NCI-H524 (cell line): ENCODE results near the gene FMN1.

Source experiments
- DNase-seq, 2 experiments: peaks; one replicate each; lab custom pipeline; 2025; lab: John Stamatoyannopoulos, UW

FMN1 gene, protein sequence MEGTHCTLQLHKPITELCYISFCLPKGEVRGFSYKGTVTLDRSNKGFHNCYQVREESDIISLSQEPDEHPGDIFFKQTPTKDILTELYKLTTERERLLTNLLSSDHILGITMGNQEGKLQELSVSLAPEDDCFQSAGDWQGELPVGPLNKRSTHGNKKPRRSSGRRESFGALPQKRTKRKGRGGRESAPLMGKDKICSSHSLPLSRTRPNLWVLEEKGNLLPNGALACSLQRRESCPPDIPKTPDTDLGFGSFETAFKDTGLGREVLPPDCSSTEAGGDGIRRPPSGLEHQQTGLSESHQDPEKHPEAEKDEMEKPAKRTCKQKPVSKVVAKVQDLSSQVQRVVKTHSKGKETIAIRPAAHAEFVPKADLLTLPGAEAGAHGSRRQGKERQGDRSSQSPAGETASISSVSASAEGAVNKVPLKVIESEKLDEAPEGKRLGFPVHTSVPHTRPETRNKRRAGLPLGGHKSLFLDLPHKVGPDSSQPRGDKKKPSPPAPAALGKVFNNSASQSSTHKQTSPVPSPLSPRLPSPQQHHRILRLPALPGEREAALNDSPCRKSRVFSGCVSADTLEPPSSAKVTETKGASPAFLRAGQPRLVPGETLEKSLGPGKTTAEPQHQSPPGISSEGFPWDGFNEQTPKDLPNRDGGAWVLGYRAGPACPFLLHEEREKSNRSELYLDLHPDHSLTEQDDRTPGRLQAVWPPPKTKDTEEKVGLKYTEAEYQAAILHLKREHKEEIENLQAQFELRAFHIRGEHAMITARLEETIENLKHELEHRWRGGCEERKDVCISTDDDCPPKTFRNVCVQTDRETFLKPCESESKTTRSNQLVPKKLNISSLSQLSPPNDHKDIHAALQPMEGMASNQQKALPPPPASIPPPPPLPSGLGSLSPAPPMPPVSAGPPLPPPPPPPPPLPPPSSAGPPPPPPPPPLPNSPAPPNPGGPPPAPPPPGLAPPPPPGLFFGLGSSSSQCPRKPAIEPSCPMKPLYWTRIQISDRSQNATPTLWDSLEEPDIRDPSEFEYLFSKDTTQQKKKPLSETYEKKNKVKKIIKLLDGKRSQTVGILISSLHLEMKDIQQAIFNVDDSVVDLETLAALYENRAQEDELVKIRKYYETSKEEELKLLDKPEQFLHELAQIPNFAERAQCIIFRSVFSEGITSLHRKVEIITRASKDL (N-terminal part only)

DNA sequence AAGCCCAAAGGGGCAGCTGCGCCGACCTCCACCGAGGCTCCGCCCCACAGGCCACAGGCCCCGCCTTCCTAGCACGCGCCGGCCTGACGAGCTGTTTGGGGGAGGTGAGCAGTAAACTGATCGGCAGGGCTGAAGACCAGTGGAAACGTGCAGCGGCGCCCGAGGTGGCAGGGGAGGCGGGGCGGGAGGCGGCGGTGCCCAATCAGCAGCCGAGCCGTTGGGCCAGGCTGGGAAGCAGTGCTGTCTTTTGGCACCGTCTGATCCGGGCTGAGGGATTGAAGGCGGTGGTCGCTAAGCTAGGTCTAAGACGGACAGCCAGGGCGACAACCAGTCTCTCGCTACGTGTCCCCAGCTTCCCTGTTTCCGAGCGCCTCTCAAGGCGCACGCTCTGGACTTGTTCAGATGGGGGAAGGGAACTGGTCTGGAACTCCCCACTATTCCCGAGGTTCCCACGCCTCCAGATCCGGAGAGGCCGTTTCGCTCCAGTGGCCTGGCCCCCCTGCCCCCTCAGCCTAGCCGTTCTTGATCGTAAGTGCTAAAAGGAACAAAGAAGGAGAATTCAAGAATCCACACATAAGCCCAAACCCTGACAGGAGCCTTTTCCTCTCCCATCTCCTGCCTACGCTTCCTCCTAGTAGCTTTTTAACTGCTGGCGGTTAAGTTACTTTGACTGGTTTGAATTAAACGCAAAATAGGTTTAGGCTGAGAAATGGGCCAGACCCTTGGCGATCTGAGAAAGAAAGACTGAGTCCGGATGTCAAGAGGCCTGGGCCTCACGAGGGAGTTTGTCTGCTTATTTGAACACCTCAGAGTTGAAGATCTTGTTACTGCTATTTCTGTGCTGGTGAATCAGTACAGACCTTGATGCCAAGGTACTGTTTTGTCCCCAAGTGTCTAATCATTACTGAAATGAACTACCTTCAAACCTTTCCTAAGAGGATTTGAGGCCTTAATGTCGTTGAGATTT, at the start of gene FMN1:
TSS of gene FMN1 (minus strand) at position 11 of the 967 bp plus-strand sequence. CDS start 39,800 bp downstream, outside the sequence.
- peak; percentile 94 to 95 for DNase-seq

DNA sequence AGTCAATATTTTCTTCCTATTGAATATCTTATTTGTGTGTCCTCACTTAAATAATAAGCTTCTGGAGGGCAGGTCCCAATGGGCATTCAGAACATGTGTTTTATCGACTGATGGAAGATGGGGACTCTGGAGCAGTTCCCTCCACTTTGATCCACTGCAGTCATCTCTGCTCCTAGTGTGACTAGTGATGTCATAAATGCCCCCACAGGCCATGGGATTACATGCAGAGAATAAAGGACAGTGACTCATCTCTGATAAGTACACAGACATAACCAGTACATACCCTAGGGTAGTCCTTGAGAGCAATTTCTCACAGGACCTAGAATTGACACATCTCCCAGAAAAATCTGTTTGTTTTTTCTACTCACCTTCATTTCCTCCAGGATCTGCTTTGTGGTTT, 49.4 kb upstream of the FMN1 start:
- no peak for DNase-seq

DNA sequence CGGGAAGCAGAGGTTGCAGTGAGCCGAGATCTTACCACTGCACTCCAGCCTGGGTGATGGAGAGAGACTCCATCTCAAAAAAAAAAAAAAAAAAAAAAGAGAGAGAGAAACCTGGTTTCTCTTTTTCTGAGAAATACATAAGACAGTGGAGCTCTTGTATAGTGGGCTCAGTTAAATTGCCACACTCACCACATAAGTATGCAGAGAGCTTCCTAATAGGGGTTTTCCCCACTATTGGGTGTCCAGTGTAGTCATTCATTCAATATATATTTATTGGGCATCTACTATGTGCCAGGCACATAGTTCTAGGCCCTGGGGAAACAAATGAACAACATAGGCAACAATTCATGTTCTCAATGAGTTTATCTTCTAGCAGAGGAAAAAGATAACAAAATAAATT, 48.9 kb upstream of the FMN1 start:
- DNase-seq: no peak

DNA sequence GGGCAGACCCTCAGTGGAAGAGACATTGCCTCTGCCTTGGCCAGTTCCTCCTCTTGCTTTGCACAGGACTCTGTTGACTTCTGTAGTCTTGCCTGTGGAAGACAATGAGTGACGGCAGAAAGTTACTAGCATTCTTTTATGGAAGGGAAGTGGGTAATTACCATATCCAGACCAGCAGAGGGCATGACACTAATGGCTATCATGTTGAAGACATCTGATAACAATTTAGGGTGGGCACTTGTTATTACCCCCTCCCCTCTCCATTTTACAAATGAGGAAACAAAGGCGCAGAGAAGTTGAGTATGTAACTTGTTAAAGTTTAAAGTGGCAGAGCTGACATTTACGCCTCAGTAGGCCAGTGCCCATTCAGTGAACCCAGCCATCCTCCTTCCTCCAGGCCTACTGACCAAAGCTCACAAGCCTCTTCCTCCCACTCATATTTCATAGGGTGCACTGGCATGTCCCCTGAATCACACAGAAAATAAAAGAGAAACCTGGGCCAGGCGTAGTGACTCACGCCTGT, 48.2 kb upstream of the FMN1 start:
- peak in 1 of 2 experiments; percentile 5 for DNase-seq

DNA sequence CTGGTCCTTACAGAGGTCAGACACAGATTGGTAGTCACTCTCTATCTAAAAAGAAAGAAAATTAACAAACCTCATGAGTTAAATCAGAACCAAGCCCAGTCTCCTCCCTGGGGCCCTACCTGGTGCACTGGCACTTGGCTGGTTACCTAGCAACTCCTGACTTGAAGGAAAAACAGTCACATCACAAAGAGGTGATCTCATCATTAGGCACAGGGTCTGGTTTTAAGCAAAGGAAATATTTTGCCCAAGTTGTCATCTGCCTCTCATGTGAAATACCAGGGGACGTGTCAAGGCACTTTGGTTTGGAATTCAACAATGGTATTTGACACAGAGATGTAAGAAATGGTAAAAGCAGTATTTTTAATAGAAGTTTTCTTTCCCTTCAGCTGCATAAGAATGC, 47.7 kb upstream of the FMN1 start:
- no peak for DNase-seq

DNA sequence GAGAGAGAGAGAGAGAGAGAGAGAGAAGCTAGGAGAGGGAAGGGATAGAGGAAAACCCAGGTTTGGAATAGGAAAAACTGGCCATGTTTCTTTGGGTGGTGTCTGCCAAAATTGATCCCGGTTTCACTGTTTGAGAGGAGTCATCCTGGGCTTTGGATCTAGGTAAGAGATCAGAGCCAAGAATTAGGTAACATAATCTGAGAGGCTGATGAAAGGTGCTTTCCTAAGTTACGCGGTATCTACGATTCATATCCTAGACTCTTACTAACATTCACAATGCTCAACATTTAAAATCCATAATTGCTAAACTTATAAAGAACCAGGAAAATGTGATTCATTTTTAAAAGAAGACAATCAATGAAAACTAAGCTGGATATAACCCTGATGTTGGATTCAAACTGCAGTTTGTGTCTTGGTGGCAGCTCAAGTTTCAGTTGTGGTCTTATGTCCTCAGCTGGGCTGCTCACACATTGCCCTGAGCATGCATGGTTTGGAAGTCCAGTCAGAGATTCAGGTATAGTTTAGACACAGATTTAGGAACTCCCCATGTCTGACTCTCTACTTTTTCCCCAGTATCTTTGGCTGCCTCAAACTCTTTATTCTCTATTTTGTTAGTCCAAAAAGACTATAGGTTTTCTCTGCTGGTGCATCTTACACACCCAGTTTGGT, 42.5 kb upstream of the FMN1 start:
- no peak for DNase-seq

DNA sequence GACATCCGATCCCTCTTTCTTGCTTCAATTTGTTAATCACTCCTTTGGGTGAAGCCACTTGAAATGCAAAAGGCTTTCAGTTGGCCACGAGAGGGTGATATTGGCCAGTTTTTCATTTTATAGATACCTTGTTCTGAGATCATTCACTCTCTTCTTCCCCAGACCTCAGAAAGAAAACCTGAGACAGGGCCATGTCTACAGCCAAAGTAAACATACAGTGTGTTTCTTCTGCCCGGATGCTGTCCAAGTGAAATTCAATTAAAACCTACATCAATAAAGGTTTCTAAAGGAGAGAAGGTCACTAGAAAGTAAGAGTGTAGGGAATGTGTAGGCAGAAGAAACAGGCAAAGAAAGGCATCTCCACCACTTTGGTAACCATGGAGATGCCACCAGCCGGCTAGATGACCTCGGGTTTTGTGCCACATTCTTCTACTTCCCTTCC, 39.5 kb upstream of the FMN1 start:
- peak; percentile 9 to 75 for DNase-seq

DNA sequence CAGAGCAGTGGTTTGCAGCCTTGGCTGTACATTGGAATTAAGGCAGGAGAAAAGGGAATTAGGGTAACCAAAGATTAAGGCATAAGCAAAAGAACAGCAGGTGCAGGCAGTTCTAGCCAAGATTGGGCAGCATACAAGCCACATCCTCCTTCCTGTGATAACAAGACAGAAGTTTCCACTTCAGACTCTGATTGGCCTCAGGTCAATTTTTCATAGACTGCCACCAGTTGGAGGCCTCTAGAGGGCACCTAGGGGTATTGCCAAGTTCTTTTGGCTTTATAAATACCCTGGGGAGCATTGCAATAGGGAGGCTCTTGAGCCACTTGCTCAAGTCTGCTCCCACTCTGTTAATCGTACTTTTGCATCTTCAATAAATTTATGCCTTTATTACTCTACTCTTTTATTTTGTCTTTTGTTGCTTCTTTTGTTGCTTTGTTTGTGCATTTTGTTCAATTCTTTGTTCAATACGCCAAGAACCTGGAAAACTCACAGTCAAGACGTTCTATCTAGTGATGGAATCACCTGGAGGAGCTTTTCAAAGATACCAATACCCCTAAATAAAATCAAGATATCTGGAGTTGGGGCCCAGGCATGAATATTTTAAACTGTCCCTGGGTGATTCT, 32.2 kb upstream of the FMN1 start:
- peak; percentile 89 to 94 for DNase-seq

DNA sequence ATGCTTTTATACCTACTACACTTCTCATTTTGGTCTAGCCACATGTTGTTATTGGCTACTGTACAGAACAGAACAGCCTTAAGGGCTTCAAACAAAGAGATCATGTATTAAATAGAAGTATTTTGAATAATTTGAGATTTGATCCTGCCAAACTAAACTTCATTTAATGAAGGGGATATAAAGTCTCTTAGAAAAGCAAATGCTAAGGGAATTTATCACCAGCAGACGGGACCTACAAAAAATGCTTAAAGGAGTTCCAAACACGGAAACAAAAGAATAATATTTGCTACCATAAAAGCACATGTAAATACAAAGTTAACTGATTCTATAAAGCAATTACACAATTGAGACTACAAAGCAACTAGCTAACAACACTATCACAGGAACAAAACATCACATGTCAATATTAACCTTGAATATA, 23.6 kb upstream of the FMN1 start:
- DNase-seq: no peak

DNA sequence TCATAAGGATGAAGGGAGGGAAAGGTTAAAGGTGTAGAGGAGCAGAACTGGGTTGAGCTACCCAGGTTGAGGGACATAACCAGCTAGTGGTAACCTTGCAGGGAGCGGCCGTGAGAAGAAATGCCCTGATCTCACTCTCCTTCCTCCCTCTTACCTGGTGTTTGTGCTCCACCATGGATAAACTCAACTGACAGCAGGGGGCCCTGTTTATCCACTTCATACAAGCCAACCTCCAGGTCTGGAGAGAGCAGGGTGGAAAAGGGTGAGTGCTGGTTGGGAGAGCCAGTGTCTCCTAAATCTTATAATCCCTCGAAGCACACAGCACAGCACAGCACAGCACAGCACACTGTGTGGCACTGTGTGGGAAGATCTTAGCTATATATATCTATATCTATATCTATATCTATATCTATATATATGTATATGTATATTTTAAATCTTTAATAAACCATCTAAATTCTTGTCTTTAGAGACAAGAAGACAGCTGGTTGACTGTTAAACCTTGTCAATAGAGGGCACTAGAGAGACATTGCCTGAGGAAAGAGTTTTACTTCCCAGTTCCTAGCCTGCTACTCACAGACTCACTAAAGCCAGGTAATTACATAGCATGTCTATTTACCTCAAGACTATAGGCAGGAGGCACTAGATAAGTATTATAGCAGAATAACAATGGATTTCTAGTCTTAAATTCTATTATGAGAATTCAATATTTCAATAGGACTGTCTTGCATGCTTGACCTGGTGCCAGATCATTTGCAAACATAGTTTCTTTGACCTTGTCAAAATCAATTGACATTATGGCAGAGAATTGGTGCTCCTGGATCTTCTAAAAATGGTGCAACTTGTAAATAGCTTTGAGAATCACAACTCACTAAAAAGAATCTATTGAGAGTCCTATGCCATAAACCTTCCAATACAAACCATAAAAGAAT, 21.7 kb upstream of the FMN1 start:
- DNase-seq: peak in 1 of 2 experiments; percentile 45

DNA sequence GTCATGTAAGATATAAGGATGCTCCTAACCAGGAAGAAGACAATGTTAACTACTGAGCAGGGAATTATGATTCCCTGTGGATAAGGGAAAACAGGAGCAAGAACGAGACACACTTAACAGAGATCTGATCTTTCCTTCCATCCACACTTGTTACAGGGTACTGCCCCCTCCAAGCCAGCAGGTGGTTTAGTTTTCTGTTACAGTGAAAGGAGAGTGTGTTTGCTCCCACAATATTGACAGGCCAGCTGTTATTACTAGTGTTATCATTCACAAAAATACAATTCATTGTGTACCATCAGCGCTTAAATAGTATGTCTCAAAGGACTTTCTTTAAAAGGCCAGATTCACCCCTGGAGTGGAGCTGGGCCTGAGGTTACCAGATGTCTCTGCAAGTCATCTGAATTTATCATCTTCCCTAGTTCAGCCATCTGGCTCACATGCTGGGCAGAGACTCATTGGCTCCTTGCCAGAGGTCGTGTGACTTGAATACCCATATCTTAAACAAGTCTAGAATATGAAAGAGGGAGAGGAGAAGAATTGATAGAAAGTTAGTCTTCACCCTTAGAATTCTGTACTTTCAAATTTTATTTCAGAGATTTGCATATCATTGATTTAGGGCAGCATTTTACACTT, 16.8 kb upstream of the FMN1 start:
- DNase-seq: peak; percentile 98 to 99

DNA sequence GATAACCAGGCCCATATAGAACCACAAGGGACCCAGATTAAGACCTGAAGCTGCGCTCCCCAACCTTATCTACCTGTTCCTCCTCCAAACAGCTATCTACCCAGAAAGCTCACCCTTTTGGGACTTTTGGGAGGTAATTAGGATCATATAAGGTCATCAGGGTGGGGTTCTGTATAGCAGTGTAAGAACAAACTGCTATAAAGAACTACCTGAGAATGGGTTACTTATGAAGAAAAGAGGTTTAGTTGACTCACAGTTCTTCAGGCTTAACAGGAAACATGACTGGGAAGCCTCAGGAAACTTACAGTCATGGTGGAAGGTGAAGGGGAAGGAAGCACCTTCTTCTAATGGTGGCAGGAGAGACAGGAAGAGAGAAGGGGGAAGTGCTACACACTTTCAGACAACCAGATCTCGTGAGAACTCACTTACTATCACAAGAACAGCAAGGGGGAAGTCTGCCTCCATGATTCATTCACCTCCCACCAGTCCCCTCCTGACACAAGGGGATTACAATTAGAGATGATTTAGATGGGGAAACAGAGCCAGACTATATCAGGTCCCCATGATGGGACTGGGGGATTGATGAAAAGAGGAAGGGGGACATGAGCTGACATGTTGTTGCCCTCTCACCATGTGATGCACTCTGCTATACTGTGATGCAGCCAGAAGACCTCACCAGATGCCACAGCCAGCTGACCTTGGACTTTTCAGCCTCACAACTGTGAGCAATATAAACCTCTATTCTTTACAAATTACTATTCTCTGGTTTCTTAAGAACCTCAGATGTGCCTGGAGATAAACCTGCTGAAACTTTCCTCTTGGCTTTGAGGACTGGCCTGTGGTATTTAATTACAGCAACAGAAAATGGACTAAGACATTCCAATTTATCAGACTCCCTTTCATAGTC, 15.3 kb upstream of the FMN1 start:
- no peak for DNase-seq

DNA sequence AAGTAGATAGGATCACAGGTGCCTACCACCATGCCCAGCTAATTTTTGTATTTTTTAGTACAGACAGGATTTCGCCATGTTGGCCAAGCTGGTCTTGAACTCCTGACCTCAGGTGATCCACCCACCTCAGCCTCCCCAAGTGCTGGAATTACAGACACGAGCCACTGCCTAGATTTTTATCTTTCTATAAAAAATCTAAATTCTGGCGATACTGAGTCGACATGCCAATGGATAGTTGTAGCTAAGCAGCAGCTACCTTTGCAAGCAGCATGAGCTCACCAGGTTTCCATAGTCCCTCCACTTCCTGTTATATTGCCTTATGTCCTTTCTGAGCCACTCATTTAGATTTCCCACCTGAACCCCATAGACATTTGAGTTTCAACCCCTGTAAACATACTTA, 13.1 kb upstream of the FMN1 start:
- no peak for DNase-seq

DNA sequence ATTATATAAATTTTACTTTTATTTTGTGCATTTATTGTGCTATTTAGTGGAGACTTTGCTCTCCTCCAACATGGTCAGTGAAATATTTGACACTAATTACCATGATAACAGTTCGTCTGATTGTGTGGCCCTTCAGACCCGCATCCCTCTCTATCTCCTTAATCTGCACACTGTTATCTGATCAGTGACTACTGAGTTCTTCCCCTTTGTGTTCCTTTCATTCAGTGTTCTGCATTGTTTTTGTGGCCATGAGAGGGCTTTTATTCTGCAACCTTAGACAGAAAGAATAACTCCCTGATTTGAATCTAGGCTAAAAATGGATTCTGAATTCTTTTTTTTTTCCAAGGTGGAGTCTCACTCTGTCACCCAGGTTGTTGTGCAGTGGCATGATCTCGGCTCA, 11.9 kb upstream of the FMN1 start:
- no peak for DNase-seq

DNA sequence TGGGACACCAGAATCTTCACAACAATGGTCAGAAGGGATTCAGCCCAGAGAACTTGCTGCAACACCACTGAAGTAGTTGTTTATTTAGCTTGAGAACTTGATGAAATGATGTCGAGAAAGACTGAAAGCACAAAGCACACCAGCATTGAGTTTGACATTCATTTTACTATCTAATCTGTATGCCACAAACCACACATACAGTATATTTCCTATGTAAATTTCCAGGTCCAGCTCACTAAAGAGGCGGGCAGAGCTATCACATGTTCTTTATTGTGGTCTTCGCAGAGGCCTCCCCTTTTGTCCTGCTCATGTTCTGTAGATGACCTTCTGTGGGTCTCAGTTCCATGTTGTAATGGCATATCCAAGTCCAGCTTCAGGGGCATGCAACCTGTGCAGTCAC, 10.4 kb upstream of the FMN1 start:
- no peak for DNase-seq

DNA sequence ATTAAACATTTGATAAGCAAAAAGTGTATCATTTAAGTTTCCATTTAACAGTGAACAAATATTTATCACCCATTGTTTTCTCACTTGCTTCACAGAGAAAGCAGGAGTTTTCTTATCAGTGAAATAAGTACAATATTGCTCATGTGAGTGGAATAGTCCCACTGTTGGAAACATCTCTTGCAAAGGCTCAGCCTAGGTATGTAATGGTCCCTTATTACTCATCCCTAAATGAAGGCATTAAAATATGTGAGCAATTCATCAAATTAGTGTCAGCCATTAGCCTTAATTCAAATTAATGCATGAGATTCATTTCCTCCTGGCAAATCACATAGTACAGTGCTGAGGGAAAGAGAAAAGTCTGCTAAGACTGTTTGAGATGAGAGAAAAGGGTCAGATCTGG, 9.6 kb upstream of the FMN1 start:
- no peak for DNase-seq
